Measurements from ENCODE around the gene GPC1.

The GPC1 gene

DNA sequence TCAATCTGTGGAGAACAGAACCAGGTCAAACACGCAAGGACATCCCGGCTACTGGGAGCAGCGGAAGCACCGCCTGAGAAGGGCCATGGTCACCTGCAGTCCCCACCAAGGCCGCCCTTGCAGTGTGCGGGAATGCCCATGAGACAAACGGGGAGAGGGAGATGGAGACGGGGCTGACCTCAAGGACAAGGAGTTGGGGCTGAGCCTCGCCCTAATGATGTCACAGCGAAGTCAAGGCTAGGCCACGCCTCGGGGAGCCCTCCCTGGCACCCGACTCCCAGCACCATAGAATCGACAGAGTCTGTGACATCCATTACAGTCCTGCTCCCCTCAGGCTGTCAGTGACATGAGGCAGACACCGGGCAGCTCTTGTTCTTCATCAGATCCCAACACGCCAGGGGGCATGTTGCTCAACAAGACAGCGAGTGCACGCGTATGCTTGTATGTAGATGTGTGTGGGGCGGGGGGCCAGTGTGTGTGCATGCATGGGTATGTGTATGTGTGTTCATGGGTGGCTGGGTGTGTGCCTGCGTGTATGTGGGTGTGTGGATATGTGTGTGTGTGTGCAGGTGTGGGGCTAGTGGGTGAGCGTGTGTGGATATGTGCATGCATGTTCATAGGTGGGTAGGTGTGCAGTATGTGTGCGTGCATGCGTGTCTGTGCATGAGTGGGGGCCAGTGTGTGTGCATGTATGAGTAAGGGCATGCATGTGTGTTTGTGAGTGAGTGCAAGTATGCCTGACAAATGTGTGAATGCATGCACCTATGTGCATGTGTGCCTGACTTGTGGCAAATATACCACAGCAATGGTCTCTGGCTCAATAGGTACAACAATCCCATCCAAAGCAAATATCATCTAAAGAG lies 65.3 kb downstream of the GPC1 start:
- H3K4me3 ChIP-seq (ENCODE audit: low read length), result no peak overlapping the region
- no peak for DNase-seq (ENCODE audit: low read depth)
- TF ChIP-seq, protein P1, sequence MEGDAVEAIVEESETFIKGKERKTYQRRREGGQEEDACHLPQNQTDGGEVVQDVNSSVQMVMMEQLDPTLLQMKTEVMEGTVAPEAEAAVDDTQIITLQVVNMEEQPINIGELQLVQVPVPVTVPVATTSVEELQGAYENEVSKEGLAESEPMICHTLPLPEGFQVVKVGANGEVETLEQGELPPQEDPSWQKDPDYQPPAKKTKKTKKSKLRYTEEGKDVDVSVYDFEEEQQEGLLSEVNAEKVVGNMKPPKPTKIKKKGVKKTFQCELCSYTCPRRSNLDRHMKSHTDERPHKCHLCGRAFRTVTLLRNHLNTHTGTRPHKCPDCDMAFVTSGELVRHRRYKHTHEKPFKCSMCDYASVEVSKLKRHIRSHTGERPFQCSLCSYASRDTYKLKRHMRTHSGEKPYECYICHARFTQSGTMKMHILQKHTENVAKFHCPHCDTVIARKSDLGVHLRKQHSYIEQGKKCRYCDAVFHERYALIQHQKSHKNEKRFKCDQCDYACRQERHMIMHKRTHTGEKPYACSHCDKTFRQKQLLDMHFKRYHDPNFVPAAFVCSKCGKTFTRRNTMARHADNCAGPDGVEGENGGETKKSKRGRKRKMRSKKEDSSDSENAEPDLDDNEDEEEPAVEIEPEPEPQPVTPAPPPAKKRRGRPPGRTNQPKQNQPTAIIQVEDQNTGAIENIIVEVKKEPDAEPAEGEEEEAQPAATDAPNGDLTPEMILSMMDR (conservative IDR thresholded peaks at IDR 0.05; ENCODE audit: low read depth, low read length), result no peak

DNA sequence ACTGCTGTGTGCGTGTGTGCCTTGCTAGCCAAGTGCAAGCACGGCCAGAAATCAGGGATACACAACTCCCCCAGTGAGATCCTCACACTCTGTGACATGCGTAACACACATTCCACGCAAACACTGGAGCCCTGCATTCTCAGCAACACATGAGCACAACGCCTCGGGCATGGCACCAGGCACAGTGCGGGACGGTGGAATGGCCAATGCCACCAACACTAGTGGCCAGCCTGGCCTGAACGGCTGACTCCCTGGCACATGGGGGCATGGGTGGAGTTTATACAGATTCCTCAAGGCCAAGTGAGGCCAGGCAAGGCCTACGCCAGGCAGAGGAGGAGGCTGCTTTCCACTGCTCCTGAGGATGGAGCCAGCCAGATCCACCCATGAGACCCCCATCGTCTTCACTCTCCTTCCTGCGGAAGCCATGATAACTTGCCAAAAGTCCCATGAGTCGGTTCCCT lies 66.1 kb downstream of the GPC1 start:
- DNase-seq (ENCODE audit: low read depth), result no peak
- no peak overlapping the region for H3K4me3 ChIP-seq (ENCODE audit: low read length)
- TF ChIP-seq, protein P1 (conservative IDR thresholded peaks at IDR 0.05; ENCODE audit: low read depth, low read length), result no peak

GRCh38 chr2:240502059-240502429 lies 66.6 kb downstream of the GPC1 start:
- no peak overlapping the region for H3K4me3 ChIP-seq (ENCODE audit: low read length)
- no peak for DNase-seq (ENCODE audit: low read depth)
- TF ChIP-seq, protein P1 (conservative IDR thresholded peaks at IDR 0.05; ENCODE audit: low read depth, low read length), result no peak

GRCh38 chr2:240502430-240503121 lies 67.1 kb downstream of the GPC1 start:
- TF ChIP-seq, protein P1 (conservative IDR thresholded peaks at IDR 0.05; ENCODE audit: low read depth, low read length), result no peak

GRCh38 chr2:240503375-240503774 lies 67.9 kb downstream of the GPC1 start:
- TF ChIP-seq, protein P1 (conservative IDR thresholded peaks at IDR 0.05; ENCODE audit: low read depth, low read length), result no peak
- no peak overlapping the region for H3K4me3 ChIP-seq (ENCODE audit: low read length)
- DNase-seq (ENCODE audit: low read depth), result no peak

More at GRCh38 chr2:240502430-240503121, 67.1 kb downstream of the GPC1 start:
- no peak for DNase-seq (ENCODE audit: low read depth)
- H3K4me3 ChIP-seq (ENCODE audit: low read length), result no peak overlapping the region

- TF ChIP-seq, protein P1 (conservative IDR thresholded peaks at IDR 0.05; ENCODE audit: low read depth, low read length), result no peak
- no peak overlapping the region for H3K4me3 ChIP-seq (ENCODE audit: low read length)
- no peak for DNase-seq (ENCODE audit: low read depth)
Measured at GRCh38 chr2:240503848-240504247, 68.4 kb downstream of the GPC1 start.

Measured in retinal pigment epithelial cell (primary cell).